H1 (cell line): ENCODE results near the gene DDC.

ENCODE experiments used
- EP300 ChIP-seq, 2 experiments: IDR thresholded peaks; 1 replicate in 1 of 2; 2 replicates in 1 of 2; pipeline ENCODE4 v1.6.1; 2011 to 2012; ENCODE audit warnings: low read depth in 2 of 2, low read length in 2 of 2, mild to moderate bottlenecking in 2 of 2, borderline replicate concordance in 1 of 2, inconsistent platforms in 1 of 2, moderate library complexity in 1 of 2
- EZH2 ChIP-seq: fragments of 200-600 bp; sonication (generic); IDR thresholded peaks from 2 replicates; pipeline ENCODE4 v1.7.1; 2012; ENCODE audit warnings: low read depth, mild to moderate bottlenecking, moderate library complexity, low read length, inconsistent platforms; ENCODE audit not compliant: severe bottlenecking
- TAF1 ChIP-seq: IDR thresholded peaks from 2 replicates; pipeline ENCODE4 v1.6.1; 2011; ENCODE audit warnings: mild to moderate bottlenecking, low read depth, low read length

DNA sequence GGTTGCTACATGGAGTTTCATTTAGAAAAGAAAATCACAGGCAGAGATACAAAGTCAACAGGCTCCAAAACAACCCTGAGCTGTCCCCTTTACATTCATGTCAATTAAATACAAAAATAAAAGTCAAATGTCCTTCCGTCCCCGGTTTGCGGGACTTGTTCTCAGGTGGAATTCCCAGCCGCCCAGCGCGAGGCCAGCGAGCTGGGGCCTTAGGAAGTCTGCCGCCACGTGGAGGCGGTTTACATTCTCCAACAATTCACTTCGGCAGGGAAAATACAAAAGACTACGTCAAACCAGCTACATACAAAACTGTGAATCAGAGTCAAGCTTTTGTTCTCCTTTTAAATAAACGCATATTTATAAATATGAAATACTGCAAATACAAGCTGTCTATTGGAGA is 25.3 kb upstream of the DDC start:
- no peak for TF ChIP-seq TAF1
- no peak for TF ChIP-seq EP300 (IDR thresholded peaks at IDR 0.05; ENCODE audit: borderline replicate concordance in 1 of 2, low read depth in 2 of 2, low read length in 2 of 2)
- no peak for TF ChIP-seq EZH2
